Body of pancreas (tissue), 4 donors: ENCODE measurements around the gene CRACR2A.

Experiments
- POLR2A ChIP-seq, 3 donors: fragments of 450-650 bp; IDR thresholded peaks; one replicate each; pipeline ENCODE4 v1.6.1; 2016; ENCODE audit warnings: antibody characterized with exemption in 3 of 3, mild to moderate bottlenecking in 2 of 3
- TF ChIP-seq, protein P1 (sequence below), 7 experiments: fragments of 450-650 bp in 4 of 7; fragments of 200-600 bp in 3 of 7; sonication (generic) in 3 of 7; IDR thresholded peaks; one replicate each; pipeline ENCODE4 v1.5.1; 2016 to 2019; ENCODE audit warnings: antibody characterized with exemption in 7 of 7

DNA sequence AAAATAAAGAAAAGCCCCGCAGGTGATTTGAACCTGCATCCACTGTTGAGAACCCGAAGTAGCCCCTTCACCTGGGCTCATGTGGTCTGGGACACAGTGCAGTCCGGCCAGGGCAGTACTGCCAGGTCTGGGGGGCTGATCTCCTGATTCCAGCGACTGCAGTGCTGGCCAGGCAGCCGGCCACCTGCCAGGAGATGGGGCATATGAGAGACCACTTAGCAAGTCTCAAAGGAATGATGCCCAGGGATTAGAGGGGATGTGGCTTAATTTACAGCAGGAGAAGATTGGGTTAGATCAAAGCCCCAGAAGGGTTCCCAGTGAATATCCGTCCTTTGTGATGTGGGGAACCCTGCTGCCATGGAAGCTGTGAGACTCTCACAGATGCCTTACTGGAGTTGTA is 148.6 kb downstream of the CRACR2A start:
- TF ChIP-seq, protein P1, sequence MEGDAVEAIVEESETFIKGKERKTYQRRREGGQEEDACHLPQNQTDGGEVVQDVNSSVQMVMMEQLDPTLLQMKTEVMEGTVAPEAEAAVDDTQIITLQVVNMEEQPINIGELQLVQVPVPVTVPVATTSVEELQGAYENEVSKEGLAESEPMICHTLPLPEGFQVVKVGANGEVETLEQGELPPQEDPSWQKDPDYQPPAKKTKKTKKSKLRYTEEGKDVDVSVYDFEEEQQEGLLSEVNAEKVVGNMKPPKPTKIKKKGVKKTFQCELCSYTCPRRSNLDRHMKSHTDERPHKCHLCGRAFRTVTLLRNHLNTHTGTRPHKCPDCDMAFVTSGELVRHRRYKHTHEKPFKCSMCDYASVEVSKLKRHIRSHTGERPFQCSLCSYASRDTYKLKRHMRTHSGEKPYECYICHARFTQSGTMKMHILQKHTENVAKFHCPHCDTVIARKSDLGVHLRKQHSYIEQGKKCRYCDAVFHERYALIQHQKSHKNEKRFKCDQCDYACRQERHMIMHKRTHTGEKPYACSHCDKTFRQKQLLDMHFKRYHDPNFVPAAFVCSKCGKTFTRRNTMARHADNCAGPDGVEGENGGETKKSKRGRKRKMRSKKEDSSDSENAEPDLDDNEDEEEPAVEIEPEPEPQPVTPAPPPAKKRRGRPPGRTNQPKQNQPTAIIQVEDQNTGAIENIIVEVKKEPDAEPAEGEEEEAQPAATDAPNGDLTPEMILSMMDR (IDR thresholded peaks at IDR 0.05), result no peak
- TF ChIP-seq POLR2A (IDR thresholded peaks at IDR 0.05), result no peak
